Measurements from ENCODE around the gene TTC4. TPM values are rescaled to one million over a fixed set of nuclear protein-coding genes. Genes with fewer than 3 reads are reported as not detected.

TTC4 gene
- total RNA-seq, 5 donors from 2014 or later (not counting 1 experiment from before 2014, with no cell fraction given) = 9.6 to 25.1 (median 22.2) TPM

GRCh38 chr1:54678776-54679643, 36.7 kb upstream of the TTC4 start:
- Mint-ChIP-seq H3K27me3 (no peaks in the 10 kb centered on the region), H3K4me1 (no peaks in the 10 kb centered on the region), H3K9me3 (peaks cover 0 to under 1% (median 0%) of the 10 kb centered on the region in 3 donors), H3K27ac (no peak overlapping the region), H3K36me3 (no peaks in the 10 kb centered on the region), H3K4me3 (no peak overlapping the region)
- no peaks in the 10 kb centered on the region for H3K36me3 ChIP-seq (ENCODE audit: control insufficient read depth in 2 of 2, extremely low read depth in 1 of 2, insufficient read depth in 1 of 2, low read length in 1 of 2)
- no peak for ATAC-seq (replicated peaks in 1 of 4)
- peaks cover 0 to 3% of the 10 kb centered on the region in 2 experiments for H3K27me3 ChIP-seq (replicated peaks in 1 of 2; ENCODE audit: control insufficient read depth in 2 of 2, extremely low read depth in 1 of 2, insufficient read depth in 2 of 2, low read length in 1 of 2)
- ChIA-PET POLR2A (no interaction called here), CTCF (interaction anchor here in 1 of 2 donors (0.8 kb wide), 1 partner anchor 1096 kb away, joined by 3 read pairs; no protein-coding TSS in a partner anchor)
- no peaks in the 10 kb centered on the region for H3K4me1 ChIP-seq (ENCODE audit: control insufficient read depth in 1 of 2, extremely low read depth in 1 of 2, insufficient read depth in 2 of 2, low read length in 2 of 2)
- H3K4me3 ChIP-seq (ENCODE audit: control insufficient read depth in 1 of 2, extremely low read depth in 1 of 2, low read length in 1 of 2) = no peak overlapping the region
- no peaks in the 10 kb centered on the region for H3K9me3 ChIP-seq
- WGBS (ENCODE audit: insufficient coverage) = 82% methylated on average over 12 of the region's 17 CpGs
- DNase-seq = no peak
- no peak overlapping the region for H3K27ac ChIP-seq (ENCODE audit: low read length)

- Mint-ChIP-seq H3K9me3 (no peaks in the 10 kb centered on the region), H3K27me3 (no peaks in the 10 kb centered on the region), H3K27ac (no peak overlapping the region), H3K4me3 (no peak overlapping the region), H3K4me1 (no peaks in the 10 kb centered on the region), H3K36me3 (no peaks in the 10 kb centered on the region)
- Histone ChIP-seq H3K36me3 (ENCODE audit: control insufficient read depth in 2 of 2, extremely low read depth in 1 of 2, insufficient read depth in 1 of 2, low read length in 1 of 2) (no peaks in the 10 kb centered on the region), H3K27ac (ENCODE audit: low read length) (no peak overlapping the region), H3K4me1 (ENCODE audit: control insufficient read depth in 1 of 2, extremely low read depth in 1 of 2, insufficient read depth in 2 of 2, low read length in 2 of 2) (no peaks in the 10 kb centered on the region), H3K27me3 (replicated peaks in 1 of 2; ENCODE audit: control insufficient read depth in 2 of 2, extremely low read depth in 1 of 2, insufficient read depth in 2 of 2, low read length in 1 of 2) (peaks cover 0 to 3% of the 10 kb centered on the region in 2 experiments), H3K9me3 (no peaks in the 10 kb centered on the region), H3K4me3 (ENCODE audit: control insufficient read depth in 1 of 2, extremely low read depth in 1 of 2, low read length in 1 of 2) (no peak overlapping the region)
- ChIA-PET POLR2A (no interaction called here), CTCF (no interaction called here)
- ATAC-seq (replicated peaks in 1 of 4) (no peak), DNase-seq (no peak)
- WGBS (ENCODE audit: insufficient coverage) = 83% methylated on average over 7 of the region's 7 CpGs
These were observed 36.0 kb upstream of the TTC4 start for GRCh38 chr1:54679706-54680105.

GRCh38 chr1:54680387-54680786, 35.3 kb upstream of the TTC4 start:
- ChIA-PET POLR2A (no interaction called here), CTCF (no interaction called here)
- no peaks in the 10 kb centered on the region for H3K9me3 Mint-ChIP-seq
- H3K4me3 Mint-ChIP-seq = no peak overlapping the region
- Histone ChIP-seq H3K9me3 (no peaks in the 10 kb centered on the region), H3K36me3 (ENCODE audit: control insufficient read depth in 2 of 2, extremely low read depth in 1 of 2, insufficient read depth in 1 of 2, low read length in 1 of 2) (no peaks in the 10 kb centered on the region), H3K4me1 (ENCODE audit: control insufficient read depth in 1 of 2, extremely low read depth in 1 of 2, insufficient read depth in 2 of 2, low read length in 2 of 2) (no peaks in the 10 kb centered on the region), H3K4me3 (ENCODE audit: control insufficient read depth in 1 of 2, extremely low read depth in 1 of 2, low read length in 1 of 2) (no peak overlapping the region), H3K27me3 (replicated peaks in 1 of 2; ENCODE audit: control insufficient read depth in 2 of 2, extremely low read depth in 1 of 2, insufficient read depth in 2 of 2, low read length in 1 of 2) (peaks cover 0 to 4% of the 10 kb centered on the region in 2 experiments), H3K27ac (ENCODE audit: low read length) (no peak overlapping the region)
- H3K27me3 Mint-ChIP-seq = no peaks in the 10 kb centered on the region
- H3K4me1 Mint-ChIP-seq = no peaks in the 10 kb centered on the region
- H3K27ac Mint-ChIP-seq = no peak overlapping the region
- 83% methylated on average over 7 of the region's 8 CpGs for WGBS (ENCODE audit: insufficient coverage)
- DNase-seq = no peak
- H3K36me3 Mint-ChIP-seq = no peaks in the 10 kb centered on the region
- ATAC-seq (replicated peaks in 1 of 4) = no peak

- no peak overlapping the region for H3K4me3 ChIP-seq (ENCODE audit: control insufficient read depth in 1 of 2, extremely low read depth in 1 of 2, low read length in 1 of 2)
- no peaks in the 10 kb centered on the region for H3K4me1 Mint-ChIP-seq
- POLR2A ChIA-PET = no interaction called here
- H3K27me3 ChIP-seq (replicated peaks in 1 of 2; ENCODE audit: control insufficient read depth in 2 of 2, extremely low read depth in 1 of 2, insufficient read depth in 2 of 2, low read length in 1 of 2) = peaks cover 0 to 10% of the 10 kb centered on the region in 2 experiments
- no peak for DNase-seq
- no peaks in the 10 kb centered on the region for H3K27me3 Mint-ChIP-seq
- CTCF ChIA-PET = no interaction called here
- H3K27ac Mint-ChIP-seq = no peak overlapping the region
- H3K36me3 ChIP-seq (ENCODE audit: control insufficient read depth in 2 of 2, extremely low read depth in 1 of 2, insufficient read depth in 1 of 2, low read length in 1 of 2) = no peaks in the 10 kb centered on the region
- no peaks in the 10 kb centered on the region for H3K36me3 Mint-ChIP-seq
- H3K4me1 ChIP-seq (ENCODE audit: control insufficient read depth in 1 of 2, extremely low read depth in 1 of 2, insufficient read depth in 2 of 2, low read length in 2 of 2) = no peaks in the 10 kb centered on the region
- no peak overlapping the region for H3K27ac ChIP-seq (ENCODE audit: low read length)
- H3K9me3 Mint-ChIP-seq = no peaks in the 10 kb centered on the region
- ATAC-seq (replicated peaks in 1 of 4) = no peak
- no peak overlapping the region for H3K4me3 Mint-ChIP-seq
- no peaks in the 10 kb centered on the region for H3K9me3 ChIP-seq
These were observed 34.3 kb upstream of the TTC4 start for GRCh38 chr1:54681358-54681757.

GRCh38 chr1:54683453-54683852, 32.2 kb upstream of the TTC4 start:
- Histone ChIP-seq H3K36me3 (ENCODE audit: control insufficient read depth in 2 of 2, extremely low read depth in 1 of 2, insufficient read depth in 1 of 2, low read length in 1 of 2) (no peaks in the 10 kb centered on the region), H3K4me1 (ENCODE audit: control insufficient read depth in 1 of 2, extremely low read depth in 1 of 2, insufficient read depth in 2 of 2, low read length in 2 of 2) (no peaks in the 10 kb centered on the region), H3K27ac (ENCODE audit: low read length) (no peak overlapping the region), H3K9me3 (no peaks in the 10 kb centered on the region), H3K4me3 (ENCODE audit: control insufficient read depth in 1 of 2, extremely low read depth in 1 of 2, low read length in 1 of 2) (no peak overlapping the region), H3K27me3 (replicated peaks in 1 of 2; ENCODE audit: control insufficient read depth in 2 of 2, extremely low read depth in 1 of 2, insufficient read depth in 2 of 2, low read length in 1 of 2) (peaks cover 0 to 6% of the 10 kb centered on the region in 2 experiments)
- H3K36me3 Mint-ChIP-seq = no peaks in the 10 kb centered on the region
- no peaks in the 10 kb centered on the region for H3K4me1 Mint-ChIP-seq
- POLR2A ChIA-PET = no interaction called here
- no peak overlapping the region for H3K27ac Mint-ChIP-seq
- ATAC-seq (replicated peaks in 1 of 4) (no peak), DNase-seq (no peak)
- H3K9me3 Mint-ChIP-seq = no peaks in the 10 kb centered on the region
- CTCF ChIA-PET = no interaction called here
- peaks cover 0 to under 1% of the 10 kb centered on the region in 2 donors for H3K27me3 Mint-ChIP-seq
- 83% methylated on average over 6 of the region's 6 CpGs for whole genome bisulfite sequencing (ENCODE audit: insufficient coverage)
- no peak overlapping the region for H3K4me3 Mint-ChIP-seq

GRCh38 chr1:54685335-54685905, 30.2 kb upstream of the TTC4 start:
- Histone ChIP-seq H3K36me3 (ENCODE audit: control insufficient read depth in 2 of 2, extremely low read depth in 1 of 2, insufficient read depth in 1 of 2, low read length in 1 of 2) (no peaks in the 10 kb centered on the region), H3K9me3 (no peaks in the 10 kb centered on the region), H3K4me1 (ENCODE audit: control insufficient read depth in 1 of 2, extremely low read depth in 1 of 2, insufficient read depth in 2 of 2, low read length in 2 of 2) (no peaks in the 10 kb centered on the region), H3K27me3 (replicated peaks in 1 of 2; ENCODE audit: control insufficient read depth in 2 of 2, extremely low read depth in 1 of 2, insufficient read depth in 2 of 2, low read length in 1 of 2) (peaks cover 0 to 6% of the 10 kb centered on the region in 2 experiments), H3K4me3 (ENCODE audit: control insufficient read depth in 1 of 2, extremely low read depth in 1 of 2, low read length in 1 of 2) (no peak overlapping the region), H3K27ac (ENCODE audit: low read length) (no peak overlapping the region)
- Mint-ChIP-seq H3K9me3 (no peaks in the 10 kb centered on the region), H3K27ac (no peak overlapping the region), H3K36me3 (no peaks in the 10 kb centered on the region), H3K27me3 (peaks cover 0 to 7% of the 10 kb centered on the region in 2 donors), H3K4me3 (no peak overlapping the region), H3K4me1 (no peaks in the 10 kb centered on the region)
- ATAC-seq (replicated peaks in 1 of 4) = no peak
- POLR2A ChIA-PET = no interaction called here
- CTCF ChIA-PET = no interaction called here
- no peak for DNase-seq
- WGBS (ENCODE audit: insufficient coverage) = 64% methylated on average over 3 of the region's 4 CpGs

All from T-cell (primary cell).